Amygdala (tissue), 56 donors: Measurements from ENCODE around the gene PRR12.

Source experiments
- DNase-seq, 56 donors: peaks; one replicate each; lab custom pipeline; 2025; lab: John Stamatoyannopoulos, UW

The PRR12 gene

DNA sequence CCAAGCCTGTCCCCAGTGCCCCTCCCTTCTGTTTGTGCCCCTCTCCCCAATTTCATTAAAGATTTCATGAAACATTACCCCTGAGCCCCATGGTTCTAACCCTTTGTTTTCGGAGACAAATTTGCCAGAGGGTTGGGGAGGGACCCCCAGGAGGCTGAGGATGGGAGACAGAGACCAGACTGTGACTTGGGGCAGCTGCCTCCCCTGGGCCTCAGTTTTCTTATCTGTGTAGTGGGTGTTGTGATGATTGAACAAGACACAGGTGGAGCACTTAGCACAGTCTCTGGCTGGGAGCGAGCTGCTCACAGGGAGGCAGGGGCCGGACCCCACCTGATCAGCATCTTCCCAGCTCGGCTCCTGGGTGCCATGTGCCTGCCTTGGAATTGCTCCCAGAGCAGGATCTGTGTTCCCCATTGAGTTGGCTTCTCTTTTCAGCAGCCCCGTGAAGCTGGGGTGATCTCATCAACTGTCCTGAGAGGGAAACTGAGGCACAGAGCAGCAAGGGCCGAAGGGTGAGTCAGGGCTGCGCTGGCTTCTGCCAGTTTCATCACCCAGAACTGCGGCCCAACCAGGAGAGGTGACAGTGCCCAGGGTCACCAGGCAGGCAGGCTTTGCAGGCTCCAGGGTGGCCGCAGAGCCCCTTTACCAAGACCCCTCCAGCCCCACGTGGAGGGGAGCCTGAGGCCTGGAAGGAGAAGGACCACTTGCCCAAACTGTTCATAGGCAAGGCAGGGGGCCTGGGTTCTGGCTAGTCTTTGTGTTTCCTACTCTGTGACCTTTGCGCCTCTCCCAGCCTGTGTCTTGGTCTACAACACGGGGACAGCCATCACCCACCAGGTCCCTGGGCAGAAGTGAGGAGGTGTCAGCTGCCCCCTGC lies 67.8 kb downstream of the PRR12 start:
- no peak for DNase-seq

DNA sequence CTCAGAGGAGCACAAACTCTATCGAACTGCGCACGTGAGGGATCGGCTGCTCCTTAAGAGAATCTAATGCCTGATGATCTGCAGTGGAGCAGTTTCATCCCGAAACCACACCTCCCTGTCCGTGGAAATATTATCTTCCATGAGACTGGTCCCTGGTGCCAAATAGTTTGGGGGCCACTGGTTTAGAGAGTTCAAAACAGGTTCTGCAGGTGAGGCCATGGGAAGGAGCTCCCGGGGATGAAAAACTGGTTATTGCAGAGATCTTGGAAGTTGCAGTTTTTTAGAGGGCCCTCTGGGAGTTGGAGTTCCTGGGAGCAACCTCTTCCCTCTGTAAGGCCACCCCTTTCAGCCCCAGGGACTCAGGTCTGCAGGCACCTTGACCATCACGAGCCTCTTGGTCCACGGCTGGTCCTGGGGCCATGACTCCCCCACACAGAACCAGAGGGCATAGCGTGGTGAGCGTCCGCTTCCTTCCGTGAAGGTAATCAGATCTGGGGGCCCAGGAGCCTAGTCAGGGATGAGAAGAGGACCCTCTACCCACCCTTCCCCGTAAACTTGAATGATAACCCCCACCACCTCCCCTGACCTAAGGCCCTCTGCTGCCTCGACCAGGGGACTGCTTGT lies 69.5 kb downstream of the PRR12 start:
- DNase-seq: no peak

GRCh38 chr19:49662011-49662410 lies 71.0 kb downstream of the PRR12 start:
- DNase-seq: no peak

- no peak for DNase-seq
These were observed 72.2 kb downstream of the PRR12 start for GRCh38 chr19:49663224-49663623.

- DNase-seq: peak; percentile 24 to 91 (median 74)
These were observed 73.4 kb downstream of the PRR12 start for GRCh38 chr19:49664171-49665035.

GRCh38 chr19:49665036-49665350 lies 74.0 kb downstream of the PRR12 start:
- no peak for DNase-seq

- DNase-seq: peak; percentile 48 to 97 (median 90)
These were observed 74.6 kb downstream of the PRR12 start, which contains the start of the genes BCL2L12 and IRF3 for GRCh38 chr19:49665351-49666119. Gene BCL2L12, plus strand, starts transcription at chr19:49665933. Its CDS starts 760 bp downstream, at chr19:49666693. Gene IRF3, minus strand, starts transcription at chr19:49665857. Its CDS starts 1,019 bp downstream, at chr19:49664838.

- DNase-seq: no peak
These were observed 75.1 kb downstream of the PRR12 start for GRCh38 chr19:49666120-49666444.

DNA sequence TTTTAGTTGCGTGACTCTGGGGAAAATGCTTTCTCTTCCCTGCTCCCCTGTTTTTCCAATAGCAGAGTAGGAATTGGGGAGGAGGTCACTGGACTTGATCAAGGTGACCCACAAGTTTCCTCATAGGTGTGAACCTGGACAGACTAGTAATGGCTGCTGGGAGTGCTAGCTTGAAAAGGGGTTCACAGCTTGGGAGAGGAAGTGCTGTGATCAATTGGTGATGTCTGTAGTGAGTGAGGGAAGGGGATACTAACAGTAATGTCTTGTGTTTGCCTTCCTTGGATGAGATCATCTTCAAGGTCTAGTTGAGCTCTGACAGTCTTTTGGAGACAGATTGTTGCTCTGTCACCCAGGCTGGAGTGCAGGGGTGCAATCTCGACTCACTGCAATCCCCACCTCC lies 76.5 kb downstream of the PRR12 start:
- no peak for DNase-seq

DNA sequence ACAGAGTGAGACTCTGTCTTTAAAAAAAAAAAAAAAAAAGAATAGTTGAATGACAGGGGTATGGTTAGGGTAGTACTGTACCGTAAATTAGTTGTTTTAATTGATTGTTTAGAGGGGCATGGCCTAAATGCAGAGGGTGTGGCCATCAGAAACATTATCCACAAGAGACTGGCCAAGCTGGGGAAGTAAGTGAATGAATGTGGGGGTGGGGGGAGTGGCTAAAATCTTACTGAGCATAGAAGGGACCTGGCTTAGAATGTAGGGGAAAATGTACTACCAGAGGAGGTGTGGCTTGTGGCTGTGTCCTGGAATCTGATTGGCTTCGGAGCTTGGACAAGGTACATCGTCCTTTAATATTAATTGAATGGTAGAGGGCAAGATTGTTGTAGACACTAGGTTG lies 78.5 kb downstream of the PRR12 start:
- DNase-seq: no peak

DNA sequence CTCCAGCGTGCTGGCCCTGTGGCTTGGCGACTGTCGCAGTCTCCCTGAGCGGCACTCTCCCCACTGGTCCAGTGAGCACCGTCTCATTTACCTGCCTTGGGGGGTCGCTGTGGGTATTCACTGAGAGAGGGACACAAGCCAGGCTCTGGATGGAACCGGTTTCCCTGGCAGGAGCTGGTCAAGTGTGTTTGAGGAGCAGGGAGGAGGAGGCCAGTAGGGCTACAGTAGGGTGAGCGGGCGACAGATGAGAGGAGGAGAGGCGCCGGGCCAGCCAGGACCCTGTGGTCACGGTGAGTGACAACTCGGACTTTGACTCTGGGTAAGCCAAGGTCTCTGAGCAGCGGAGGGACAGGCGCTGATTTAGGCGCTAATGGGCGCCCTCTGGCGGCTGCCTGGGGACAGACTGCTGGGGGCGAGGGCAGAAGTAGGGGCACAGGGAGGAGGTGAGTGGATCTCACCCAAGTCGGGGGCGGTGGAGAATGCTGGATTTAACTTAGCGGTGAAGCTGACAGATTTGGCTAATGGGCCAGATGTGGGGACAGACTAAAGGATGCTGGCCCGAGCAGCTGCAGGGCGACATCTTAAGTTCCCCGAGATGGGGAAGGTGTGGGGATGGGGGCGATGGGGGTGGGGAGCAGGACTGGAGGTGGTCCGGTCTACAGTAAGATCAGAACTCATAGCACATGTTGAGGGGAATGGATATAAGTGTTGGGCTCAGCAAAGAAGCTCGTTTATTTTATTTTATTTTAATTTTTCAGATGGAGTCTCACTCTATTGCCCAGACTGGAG lies 81.3 kb downstream of the PRR12 start:
- peak in 47 of 56 donors; percentile 12 to 81 (median 49) for DNase-seq
